Measurements from ENCODE around the gene SLC24A3.

SLC24A3 gene

GRCh38 chr20:19668418-19668817 is 456.0 kb downstream of the SLC24A3 start:
- H2BK5ac ChIP-seq (ENCODE audit: low read length) = no peak overlapping the region
- peaks cover 0 to 4% (median 0%) of the 10 kb centered on the region in 3 experiments for H3K27me3 ChIP-seq (ENCODE audit: control insufficient read depth in 3 of 3, insufficient read depth in 3 of 3, low read depth in 1 of 3, low read length in 3 of 3)
- H2BK12ac ChIP-seq (ENCODE audit: low read length) = no peak overlapping the region
- no peak overlapping the region for H3K23ac ChIP-seq (ENCODE audit: low read depth, low read length, poor library complexity)
- no peak overlapping the region for H2AFZ ChIP-seq (ENCODE audit: low read length)
- no peak overlapping the region for H2BK15ac ChIP-seq (ENCODE audit: low read length)
- H3K9ac ChIP-seq (ENCODE audit: low read depth, low read length, poor library complexity) = no peak overlapping the region
- no peak overlapping the region for H3K4me2 ChIP-seq (ENCODE audit: insufficient read depth, low read length, poor library complexity, severe bottlenecking)
- no peak overlapping the region for H3K4me3 ChIP-seq (ENCODE audit: low read length in 2 of 2)
- H4K91ac ChIP-seq (ENCODE audit: low read depth, low read length, poor library complexity) = no peak overlapping the region
- no peaks in the 10 kb centered on the region for H3K79me1 ChIP-seq (ENCODE audit: low read depth, low read length)
- H3K36me3 ChIP-seq (replicated peaks in 1 of 2; ENCODE audit: control insufficient read depth in 2 of 2, insufficient read depth in 2 of 2, low read length in 2 of 2) = no peaks in the 10 kb centered on the region
- DNase-seq (ENCODE audit: low spot score) = no peak
- no CpG with 5 or more reads among the region's 3 CpGs for WGBS, 2 donors (ENCODE audit: extremely low coverage in 2 of 2, insufficient read length in 2 of 2, insufficient replicate concordance in 1 of 2)
- H3K14ac ChIP-seq (ENCODE audit: low read length) = no peak overlapping the region
- H2BK120ac ChIP-seq (ENCODE audit: low read depth, low read length) = no peak overlapping the region
- H3K4ac ChIP-seq (ENCODE audit: low read length) = no peak overlapping the region
- H3K4me1 ChIP-seq (ENCODE audit: control insufficient read depth in 2 of 2, insufficient read depth in 1 of 2, low read depth in 1 of 2, low read length in 2 of 2) = no peaks in the 10 kb centered on the region
- no peaks in the 10 kb centered on the region for H3K9me3 ChIP-seq (replicated peaks in 1 of 2; ENCODE audit: control insufficient read depth in 2 of 2, insufficient read depth in 1 of 2, low read depth in 1 of 2, low read length in 2 of 2)
- H2AK5ac ChIP-seq (ENCODE audit: low read depth, low read length) = no peak overlapping the region
- H3K27ac ChIP-seq (replicated peaks; ENCODE audit: low read length) = no peak overlapping the region
- no peak overlapping the region for H3K18ac ChIP-seq (ENCODE audit: low read length)
- no peak overlapping the region for H4K8ac ChIP-seq (ENCODE audit: low read depth, low read length)

DNA sequence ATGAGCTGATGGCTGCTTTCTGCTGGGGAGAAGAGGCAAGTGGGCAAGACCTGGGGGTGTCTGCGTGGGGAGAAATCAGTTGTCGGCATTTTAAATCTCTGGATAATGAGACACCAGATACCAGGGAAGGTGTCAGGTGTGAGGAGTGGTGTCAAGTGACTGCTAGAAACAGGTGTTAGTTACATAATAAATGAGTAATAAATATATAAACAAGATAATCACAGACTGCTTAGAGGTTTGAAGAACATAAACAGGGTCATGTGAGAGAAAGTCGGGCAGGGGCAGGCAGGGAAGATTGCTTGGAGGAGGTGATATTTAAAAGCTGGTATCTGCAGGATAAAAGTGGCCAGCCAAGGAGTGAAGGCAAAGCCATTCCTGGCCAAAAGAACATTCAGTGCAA is 458.4 kb downstream of the SLC24A3 start:
- Histone ChIP-seq H2BK12ac (ENCODE audit: low read length) (no peak overlapping the region), H4K8ac (ENCODE audit: low read depth, low read length) (no peak overlapping the region), H3K27ac (replicated peaks; ENCODE audit: low read length) (no peak overlapping the region), H3K9ac (ENCODE audit: low read depth, low read length, poor library complexity) (no peak overlapping the region), H2BK15ac (ENCODE audit: low read length) (no peak overlapping the region), H2AFZ (ENCODE audit: low read length) (no peak overlapping the region), H3K36me3 (replicated peaks in 1 of 2; ENCODE audit: control insufficient read depth in 2 of 2, insufficient read depth in 2 of 2, low read length in 2 of 2) (no peaks in the 10 kb centered on the region), H3K4me3 (ENCODE audit: low read length in 2 of 2) (no peak overlapping the region), H3K14ac (ENCODE audit: low read length) (no peak overlapping the region), H4K91ac (ENCODE audit: low read depth, low read length, poor library complexity) (no peak overlapping the region), H2BK5ac (ENCODE audit: low read length) (no peak overlapping the region), H3K4ac (ENCODE audit: low read length) (no peak overlapping the region), H3K79me1 (ENCODE audit: low read depth, low read length) (no peaks in the 10 kb centered on the region), H2AK5ac (ENCODE audit: low read depth, low read length) (no peak overlapping the region), H3K18ac (ENCODE audit: low read length) (no peak overlapping the region), H2BK120ac (ENCODE audit: low read depth, low read length) (no peak overlapping the region), H3K9me3 (replicated peaks in 1 of 2; ENCODE audit: control insufficient read depth in 2 of 2, insufficient read depth in 1 of 2, low read depth in 1 of 2, low read length in 2 of 2) (peaks cover 0 to 2% of the 10 kb centered on the region in 2 donors), H3K23ac (ENCODE audit: low read depth, low read length, poor library complexity) (no peak overlapping the region), H3K4me1 (ENCODE audit: control insufficient read depth in 2 of 2, insufficient read depth in 1 of 2, low read depth in 1 of 2, low read length in 2 of 2) (no peaks in the 10 kb centered on the region), H3K4me2 (ENCODE audit: insufficient read depth, low read length, poor library complexity, severe bottlenecking) (no peak overlapping the region), H3K27me3 (ENCODE audit: control insufficient read depth in 3 of 3, insufficient read depth in 3 of 3, low read depth in 1 of 3, low read length in 3 of 3) (peaks cover 0 to 4% (median 0%) of the 10 kb centered on the region in 3 experiments)
- DNase-seq (ENCODE audit: low spot score) = no peak
- no CpG with 5 or more reads among the region's 3 CpGs for WGBS, 2 donors (ENCODE audit: extremely low coverage in 2 of 2, insufficient read length in 2 of 2, insufficient replicate concordance in 1 of 2)

- no peak overlapping the region for H3K4me3 ChIP-seq (ENCODE audit: low read length in 2 of 2)
- H3K27me3 ChIP-seq (ENCODE audit: control insufficient read depth in 3 of 3, insufficient read depth in 3 of 3, low read depth in 1 of 3, low read length in 3 of 3) = peaks cover 0 to 4% (median 0%) of the 10 kb centered on the region in 3 experiments
- no peak overlapping the region for H2BK12ac ChIP-seq (ENCODE audit: low read length)
- no peaks in the 10 kb centered on the region for H3K79me1 ChIP-seq (ENCODE audit: low read depth, low read length)
- H2AK5ac ChIP-seq (ENCODE audit: low read depth, low read length) = no peak overlapping the region
- no peak overlapping the region for H4K8ac ChIP-seq (ENCODE audit: low read depth, low read length)
- no peak overlapping the region for H3K14ac ChIP-seq (ENCODE audit: low read length)
- H3K9me3 ChIP-seq (replicated peaks in 1 of 2; ENCODE audit: control insufficient read depth in 2 of 2, insufficient read depth in 1 of 2, low read depth in 1 of 2, low read length in 2 of 2) = peaks cover 0 to 2% of the 10 kb centered on the region in 2 donors
- no peak overlapping the region for H3K27ac ChIP-seq (replicated peaks; ENCODE audit: low read length)
- H2BK120ac ChIP-seq (ENCODE audit: low read depth, low read length) = no peak overlapping the region
- no peak for DNase-seq (ENCODE audit: low spot score)
- no peak overlapping the region for H4K91ac ChIP-seq (ENCODE audit: low read depth, low read length, poor library complexity)
- H3K23ac ChIP-seq (ENCODE audit: low read depth, low read length, poor library complexity) = no peak overlapping the region
- H2BK5ac ChIP-seq (ENCODE audit: low read length) = no peak overlapping the region
- H3K36me3 ChIP-seq (replicated peaks in 1 of 2; ENCODE audit: control insufficient read depth in 2 of 2, insufficient read depth in 2 of 2, low read length in 2 of 2) = no peaks in the 10 kb centered on the region
- no peak overlapping the region for H3K4ac ChIP-seq (ENCODE audit: low read length)
- H3K18ac ChIP-seq (ENCODE audit: low read length) = no peak overlapping the region
- WGBS, 2 donors (ENCODE audit: extremely low coverage in 2 of 2, insufficient read length in 2 of 2, insufficient replicate concordance in 1 of 2) = no CpG with 5 or more reads among the region's 1 CpG
- H3K4me1 ChIP-seq (ENCODE audit: control insufficient read depth in 2 of 2, insufficient read depth in 1 of 2, low read depth in 1 of 2, low read length in 2 of 2) = no peaks in the 10 kb centered on the region
- H2BK15ac ChIP-seq (ENCODE audit: low read length) = no peak overlapping the region
- no peak overlapping the region for H3K4me2 ChIP-seq (ENCODE audit: insufficient read depth, low read length, poor library complexity, severe bottlenecking)
- no peak overlapping the region for H2AFZ ChIP-seq (ENCODE audit: low read length)
- H3K9ac ChIP-seq (ENCODE audit: low read depth, low read length, poor library complexity) = no peak overlapping the region
Observed at GRCh38 chr20:19671374-19671773, 458.9 kb downstream of the SLC24A3 start.

- H2BK5ac ChIP-seq (ENCODE audit: low read length) = no peak overlapping the region
- H4K91ac ChIP-seq (ENCODE audit: low read depth, low read length, poor library complexity) = no peak overlapping the region
- H3K14ac ChIP-seq (ENCODE audit: low read length) = no peak overlapping the region
- no peak overlapping the region for H2BK120ac ChIP-seq (ENCODE audit: low read depth, low read length)
- no peak overlapping the region for H3K18ac ChIP-seq (ENCODE audit: low read length)
- H2BK12ac ChIP-seq (ENCODE audit: low read length) = no peak overlapping the region
- H3K9me3 ChIP-seq (replicated peaks in 1 of 2; ENCODE audit: control insufficient read depth in 2 of 2, insufficient read depth in 1 of 2, low read depth in 1 of 2, low read length in 2 of 2) = peaks cover 0 to 2% of the 10 kb centered on the region in 2 donors
- no peak overlapping the region for H2BK15ac ChIP-seq (ENCODE audit: low read length)
- no peaks in the 10 kb centered on the region for H3K4me1 ChIP-seq (ENCODE audit: control insufficient read depth in 2 of 2, insufficient read depth in 1 of 2, low read depth in 1 of 2, low read length in 2 of 2)
- no peak overlapping the region for H2AFZ ChIP-seq (ENCODE audit: low read length)
- no peak overlapping the region for H3K4ac ChIP-seq (ENCODE audit: low read length)
- H2AK5ac ChIP-seq (ENCODE audit: low read depth, low read length) = no peak overlapping the region
- H4K8ac ChIP-seq (ENCODE audit: low read depth, low read length) = no peak overlapping the region
- no peak overlapping the region for H3K23ac ChIP-seq (ENCODE audit: low read depth, low read length, poor library complexity)
- no peak overlapping the region for H3K4me3 ChIP-seq (ENCODE audit: low read length in 2 of 2)
- WGBS, 2 donors (ENCODE audit: extremely low coverage in 2 of 2, insufficient read length in 2 of 2, insufficient replicate concordance in 1 of 2) = no CpG with 5 or more reads among the region's 5 CpGs
- no peak overlapping the region for H3K4me2 ChIP-seq (ENCODE audit: insufficient read depth, low read length, poor library complexity, severe bottlenecking)
- H3K27me3 ChIP-seq (ENCODE audit: control insufficient read depth in 3 of 3, insufficient read depth in 3 of 3, low read depth in 1 of 3, low read length in 3 of 3) = peaks cover 0 to 4% (median 0%) of the 10 kb centered on the region in 3 experiments
- no peaks in the 10 kb centered on the region for H3K36me3 ChIP-seq (replicated peaks in 1 of 2; ENCODE audit: control insufficient read depth in 2 of 2, insufficient read depth in 2 of 2, low read length in 2 of 2)
- H3K9ac ChIP-seq (ENCODE audit: low read depth, low read length, poor library complexity) = no peak overlapping the region
- DNase-seq (ENCODE audit: low spot score) = no peak
- no peak overlapping the region for H3K27ac ChIP-seq (replicated peaks; ENCODE audit: low read length)
- H3K79me1 ChIP-seq (ENCODE audit: low read depth, low read length) = no peaks in the 10 kb centered on the region
Observed at GRCh38 chr20:19672498-19672897, 460.1 kb downstream of the SLC24A3 start.
